H1 (cell line): ENCODE data around the gene ARHGAP1.

ENCODE experiments used
- EP300 ChIP-seq, 2 experiments: IDR thresholded peaks; 1 replicate in 1 of 2; 2 replicates in 1 of 2; pipeline ENCODE4 v1.6.1; 2011 to 2012; ENCODE audit warnings: low read depth in 2 of 2, low read length in 2 of 2, mild to moderate bottlenecking in 2 of 2, borderline replicate concordance in 1 of 2, inconsistent platforms in 1 of 2, moderate library complexity in 1 of 2
- EZH2 ChIP-seq: fragments of 200-600 bp; sonication (generic); IDR thresholded peaks from 2 replicates; pipeline ENCODE4 v1.7.1; 2012; ENCODE audit warnings: low read depth, mild to moderate bottlenecking, moderate library complexity, low read length, inconsistent platforms; ENCODE audit not compliant: severe bottlenecking
- RFX5 ChIP-seq: IDR thresholded peaks from 2 replicates; pipeline ENCODE4 v1.6.1; 2011; ENCODE audit warnings: low read depth, low read length, improper control_type of control experiment, borderline replicate concordance
- SRF ChIP-seq: IDR thresholded peaks from 2 replicates; pipeline ENCODE4 v1.6.1; 2011; ENCODE audit warnings: mild to moderate bottlenecking, low read depth, low read length, moderate library complexity
- TF ChIP-seq, protein P1 (sequence below), 3 experiments: IDR thresholded peaks; 1 replicate in 2 of 3; 2 replicates in 1 of 3; pipeline versions ENCODE4 v1.5.1 to v1.6.1; 2011; ENCODE audit warnings: low read length in 3 of 3, mild to moderate bottlenecking in 3 of 3, inconsistent platforms in 2 of 3, low read depth in 1 of 3, moderate library complexity in 1 of 3; ENCODE audit not compliant: insufficient read depth in 1 of 3; ENCODE audit errors: control extremely low read depth in 1 of 3

DNA sequence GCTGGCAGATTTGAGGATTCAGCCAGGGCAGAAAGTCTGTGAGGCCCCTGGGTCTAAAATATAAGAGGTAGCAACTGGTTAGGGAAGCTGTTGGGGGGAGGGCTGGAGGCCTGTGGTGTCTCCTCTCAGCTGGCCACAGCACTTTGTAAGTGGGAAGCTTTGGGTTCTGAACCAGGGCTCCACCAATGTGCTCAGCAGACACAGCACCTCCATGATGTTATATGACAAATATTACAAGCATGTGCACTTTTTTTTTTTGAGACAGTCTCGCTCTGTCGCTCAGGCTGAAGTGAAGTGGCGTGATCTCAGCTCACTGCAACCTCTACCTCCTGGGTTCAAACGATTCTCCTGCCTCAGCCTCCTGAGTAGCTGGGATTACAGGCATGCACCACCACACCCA lies 8.0 kb downstream of the ARHGAP1 start:
- TF ChIP-seq EZH2 = no peak
- TF ChIP-seq EP300 (IDR thresholded peaks at IDR 0.05; ENCODE audit: borderline replicate concordance in 1 of 2, low read depth in 2 of 2, low read length in 2 of 2) = no peak
- TF ChIP-seq, protein P1, sequence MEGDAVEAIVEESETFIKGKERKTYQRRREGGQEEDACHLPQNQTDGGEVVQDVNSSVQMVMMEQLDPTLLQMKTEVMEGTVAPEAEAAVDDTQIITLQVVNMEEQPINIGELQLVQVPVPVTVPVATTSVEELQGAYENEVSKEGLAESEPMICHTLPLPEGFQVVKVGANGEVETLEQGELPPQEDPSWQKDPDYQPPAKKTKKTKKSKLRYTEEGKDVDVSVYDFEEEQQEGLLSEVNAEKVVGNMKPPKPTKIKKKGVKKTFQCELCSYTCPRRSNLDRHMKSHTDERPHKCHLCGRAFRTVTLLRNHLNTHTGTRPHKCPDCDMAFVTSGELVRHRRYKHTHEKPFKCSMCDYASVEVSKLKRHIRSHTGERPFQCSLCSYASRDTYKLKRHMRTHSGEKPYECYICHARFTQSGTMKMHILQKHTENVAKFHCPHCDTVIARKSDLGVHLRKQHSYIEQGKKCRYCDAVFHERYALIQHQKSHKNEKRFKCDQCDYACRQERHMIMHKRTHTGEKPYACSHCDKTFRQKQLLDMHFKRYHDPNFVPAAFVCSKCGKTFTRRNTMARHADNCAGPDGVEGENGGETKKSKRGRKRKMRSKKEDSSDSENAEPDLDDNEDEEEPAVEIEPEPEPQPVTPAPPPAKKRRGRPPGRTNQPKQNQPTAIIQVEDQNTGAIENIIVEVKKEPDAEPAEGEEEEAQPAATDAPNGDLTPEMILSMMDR (IDR thresholded peaks at IDR 0.05; ENCODE audit: control extremely low read depth in 1 of 3, insufficient read depth in 1 of 3, low read depth in 1 of 3, low read length in 3 of 3) = no peak
- TF ChIP-seq SRF = no peak
- no peak for TF ChIP-seq RFX5
